ENCODE data around the gene SEMA5A.

SEMA5A gene

DNA sequence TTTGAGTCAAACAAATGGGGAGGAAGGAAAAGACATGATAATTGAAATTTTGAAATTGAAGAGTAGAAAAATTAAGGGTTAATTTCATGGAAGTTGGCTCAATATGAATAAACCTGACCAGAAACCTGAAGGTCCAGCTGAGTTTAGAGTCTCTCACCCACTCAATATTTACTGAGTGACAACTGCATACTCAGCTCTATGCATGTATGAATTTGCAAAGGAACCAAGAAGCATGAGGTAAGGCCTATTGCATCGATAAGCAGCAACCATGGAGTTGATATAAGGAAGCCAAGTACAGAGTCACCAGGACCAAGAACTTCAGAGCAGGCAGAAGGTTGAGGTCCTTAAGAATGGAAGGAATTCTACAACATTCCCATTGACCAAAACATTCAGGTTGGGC lies 163.4 kb downstream of the SEMA5A start:
- DNase-seq (ENCODE audit: insufficient read length, low spot score): no peak
- TF ChIP-seq, protein P1, sequence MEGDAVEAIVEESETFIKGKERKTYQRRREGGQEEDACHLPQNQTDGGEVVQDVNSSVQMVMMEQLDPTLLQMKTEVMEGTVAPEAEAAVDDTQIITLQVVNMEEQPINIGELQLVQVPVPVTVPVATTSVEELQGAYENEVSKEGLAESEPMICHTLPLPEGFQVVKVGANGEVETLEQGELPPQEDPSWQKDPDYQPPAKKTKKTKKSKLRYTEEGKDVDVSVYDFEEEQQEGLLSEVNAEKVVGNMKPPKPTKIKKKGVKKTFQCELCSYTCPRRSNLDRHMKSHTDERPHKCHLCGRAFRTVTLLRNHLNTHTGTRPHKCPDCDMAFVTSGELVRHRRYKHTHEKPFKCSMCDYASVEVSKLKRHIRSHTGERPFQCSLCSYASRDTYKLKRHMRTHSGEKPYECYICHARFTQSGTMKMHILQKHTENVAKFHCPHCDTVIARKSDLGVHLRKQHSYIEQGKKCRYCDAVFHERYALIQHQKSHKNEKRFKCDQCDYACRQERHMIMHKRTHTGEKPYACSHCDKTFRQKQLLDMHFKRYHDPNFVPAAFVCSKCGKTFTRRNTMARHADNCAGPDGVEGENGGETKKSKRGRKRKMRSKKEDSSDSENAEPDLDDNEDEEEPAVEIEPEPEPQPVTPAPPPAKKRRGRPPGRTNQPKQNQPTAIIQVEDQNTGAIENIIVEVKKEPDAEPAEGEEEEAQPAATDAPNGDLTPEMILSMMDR (IDR thresholded peaks at IDR 0.05; ENCODE audit: insufficient read depth, missing control alignments): no peak
- no peak for FAIRE-seq

- FAIRE-seq (no peak), DNase-seq (ENCODE audit: insufficient read length, low spot score) (no peak)
- TF ChIP-seq, protein P1 (IDR thresholded peaks at IDR 0.05; ENCODE audit: insufficient read depth, missing control alignments): no peak
Observed at GRCh38 chr5:9381464-9381863, 164.4 kb downstream of the SEMA5A start.

DNA sequence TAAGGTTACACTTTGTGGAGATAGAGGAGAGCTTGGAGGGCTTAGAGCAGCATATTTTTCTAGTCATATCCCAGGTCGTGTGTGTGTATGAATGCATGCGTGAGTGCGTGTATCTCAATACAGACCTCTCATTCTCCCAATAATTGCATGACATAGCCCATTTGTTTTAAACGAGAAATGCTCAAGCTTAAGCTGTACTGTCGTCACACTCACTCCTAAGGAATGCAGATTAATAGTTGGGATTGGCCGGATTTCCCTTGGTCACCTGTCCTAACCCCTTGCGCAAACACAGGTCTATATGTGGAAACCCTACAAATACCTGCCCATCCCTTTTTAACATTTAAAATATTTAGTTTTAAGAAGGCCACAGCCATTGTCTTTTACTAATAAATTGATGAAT lies 165.8 kb downstream of the SEMA5A start:
- FAIRE-seq (no peak), DNase-seq (ENCODE audit: insufficient read length, low spot score) (no peak)
- TF ChIP-seq, protein P1 (IDR thresholded peaks at IDR 0.05; ENCODE audit: insufficient read depth, missing control alignments): no peak

DNA sequence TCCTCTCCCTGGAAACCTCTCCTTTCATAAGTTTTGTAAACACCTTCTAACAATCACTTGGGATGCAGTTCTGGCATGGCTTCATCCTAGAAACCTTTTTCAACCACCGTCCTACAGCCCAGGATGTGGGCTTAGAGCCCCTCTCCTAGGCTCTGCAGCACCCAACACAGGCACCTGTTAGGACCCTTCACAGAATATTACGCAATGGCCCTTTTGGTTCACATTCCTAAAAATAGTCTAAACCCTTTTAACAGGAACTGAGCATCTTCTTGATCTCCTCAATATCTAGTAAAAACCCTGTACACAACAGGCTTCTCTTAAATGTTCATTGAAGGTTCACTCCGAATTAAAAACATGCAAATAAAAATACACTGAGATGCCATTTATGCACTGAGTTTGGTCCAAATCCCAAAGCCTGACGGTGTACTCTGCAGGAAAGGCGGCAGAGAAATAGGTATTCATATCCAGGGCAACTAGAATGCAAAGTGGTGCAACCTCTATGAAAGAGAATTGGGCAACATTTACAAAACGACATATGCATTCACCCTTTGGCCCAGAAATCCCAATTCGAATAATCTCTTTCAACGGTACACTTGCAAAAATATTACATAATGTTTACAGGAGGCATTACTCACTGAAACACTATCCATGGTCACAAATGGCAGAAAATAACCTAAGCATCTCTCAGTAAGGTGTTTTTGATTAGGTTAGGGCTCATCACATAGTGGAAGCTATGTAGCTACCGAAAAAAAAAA lies 169.3 kb downstream of the SEMA5A start:
- FAIRE-seq: no peak
- no peak for DNase-seq (ENCODE audit: insufficient read length, low spot score)

GRCh38 chr5:9375756-9376155 lies 170.1 kb downstream of the SEMA5A start:
- TF ChIP-seq, protein P1 (IDR thresholded peaks at IDR 0.05; ENCODE audit: insufficient read depth, missing control alignments): no peak
- no peak for FAIRE-seq

More for the DNA sequence above, 169.3 kb downstream of the SEMA5A start:
- TF ChIP-seq, protein P1 (IDR thresholded peaks at IDR 0.05; ENCODE audit: insufficient read depth, missing control alignments): no peak

GRCh38 chr5:9374025-9374424 lies 171.8 kb downstream of the SEMA5A start:
- no peak for FAIRE-seq
- TF ChIP-seq, protein P1 (IDR thresholded peaks at IDR 0.05; ENCODE audit: insufficient read depth, missing control alignments): no peak
- no peak for DNase-seq (ENCODE audit: insufficient read length, low spot score)

More at GRCh38 chr5:9375756-9376155, 170.1 kb downstream of the SEMA5A start:
- DNase-seq (ENCODE audit: insufficient read length, low spot score): no peak

DNA sequence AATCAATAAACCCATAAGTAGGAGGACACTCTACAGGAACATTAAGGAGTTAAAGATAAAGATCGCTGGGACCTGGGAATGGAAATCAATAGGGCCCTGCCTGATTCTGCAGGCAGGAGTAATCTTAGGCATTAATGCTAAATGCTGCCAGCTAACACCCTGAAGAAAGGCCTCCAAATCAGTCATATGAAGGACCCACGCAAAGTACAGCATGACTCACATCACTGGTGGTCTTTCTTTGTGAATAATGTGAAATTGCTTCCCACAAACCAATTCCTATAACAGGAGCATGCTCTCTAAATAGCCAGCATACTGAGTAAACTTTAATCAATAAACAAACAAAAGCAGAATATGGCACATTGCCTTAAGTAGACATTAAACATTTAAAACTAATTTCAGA lies 172.3 kb downstream of the SEMA5A start:
- no peak for DNase-seq (ENCODE audit: insufficient read length, low spot score)
- FAIRE-seq: no peak

More for the DNA sequence above, 172.3 kb downstream of the SEMA5A start:
- TF ChIP-seq, protein P1 (IDR thresholded peaks at IDR 0.05; ENCODE audit: insufficient read depth, missing control alignments): no peak

Measured in D721Med (cell line).